Endothelial cell of umbilical vein (primary cell): ENCODE data around the gene TRIM62. TPM values are rescaled to one million over a fixed set of nuclear protein-coding genes. Genes with fewer than 3 reads are reported as not detected.

Source experiments
- BruUV-seq: library from RNA; stranded (reverse); fragments of 400-500 nt; replicated peaks from 2 replicates; lab custom pipeline; 2021; lab: Mats Ljungman, UMichigan
- CTCF ChIA-PET: fragments of 300-600, 350-600 bp; sonication (Branson Sonifier 250); formaldehyde crosslinking; loops from one replicate; lab custom pipeline; 2021; ENCODE audit warnings: antibody characterized with exemption, inconsistent platforms; lab: Charles Lee
- POLR2A ChIA-PET: fragments of 300-600, 350-600 bp; sonication (Branson Sonifier 250); formaldehyde crosslinking; loops from one replicate; lab custom pipeline; 2021; ENCODE audit warnings: antibody characterized with exemption, inconsistent platforms; lab: Charles Lee
- DNase-seq: peaks from one replicate; pipeline ENCODE4 v3.0.0-alpha.2; 2011; ENCODE audit warnings: low read depth, low spot score
- FAIRE-seq: peaks from 2 replicates; lab custom pipeline; 2011; peaks lifted over from hg19 to GRCh38; lab: Jason Lieb, UNC
- H2AFZ ChIP-seq: 2 replicates; pipeline ENCODE4 v1.6.0; 2012; ENCODE audit warnings: low read depth, low read length, control low read depth, inconsistent platforms
- H3K27ac ChIP-seq: 2 replicates; pipeline ENCODE4 v1.5.1; 2011; ENCODE audit warnings: low read depth, mild to moderate bottlenecking, control low read depth, low read length, moderate library complexity; ENCODE audit not compliant: insufficient read depth
- H3K27me3 ChIP-seq, 2 experiments: 2 replicates each; pipeline versions ENCODE4 v1.6.0 to v1.6.1; 2011; ENCODE audit warnings: low read length in 2 of 2, mixed read lengths in 1 of 2; ENCODE audit not compliant: control insufficient read depth in 2 of 2, insufficient read depth in 2 of 2
- H3K36me3 ChIP-seq, 2 experiments: 2 replicates in 1 of 2; 3 replicates in 1 of 2; pipeline ENCODE4 v1.5.1; 2011; ENCODE audit warnings: low read length in 2 of 2, mild to moderate bottlenecking in 1 of 2, moderate library complexity in 1 of 2; ENCODE audit not compliant: control insufficient read depth in 2 of 2, insufficient read depth in 2 of 2; ENCODE audit errors: extremely low read depth in 1 of 2
- H3K4me1 ChIP-seq: 3 replicates; pipeline ENCODE4 v1.5.1; 2011; ENCODE audit warnings: mild to moderate bottlenecking, low read length; ENCODE audit not compliant: control insufficient read depth, insufficient read depth; ENCODE audit errors: extremely low read depth
- H3K4me2 ChIP-seq: 2 replicates; pipeline ENCODE4 v1.6.1; 2011; ENCODE audit warnings: low read length, control low read depth, mixed read lengths; ENCODE audit not compliant: insufficient read depth
- H3K4me3 ChIP-seq, 3 experiments: fragments of 200-600 bp in 1 of 3; sonication (generic), shearing (Covaris generic) in 1 of 3; replicated peaks in 1 of 3; 2 replicates each; pipeline ENCODE4 v1.5.1; 2011 to 2016; ENCODE audit warnings: control low read depth in 3 of 3, low read length in 3 of 3, mild to moderate bottlenecking in 2 of 3, inconsistent platforms in 1 of 3, low read depth in 1 of 3, moderate library complexity in 1 of 3; ENCODE audit not compliant: insufficient read depth in 1 of 3
- H3K79me2 ChIP-seq: 2 replicates; pipeline ENCODE4 v1.6.0; 2012; ENCODE audit warnings: low read length, inconsistent platforms; ENCODE audit not compliant: control insufficient read depth, insufficient read depth
- H3K9ac ChIP-seq: replicated peaks from 2 replicates; pipeline ENCODE3; 2011; ENCODE audit warnings: low read length, control low read depth; ENCODE audit not compliant: insufficient read depth; ENCODE audit errors: extremely low read depth
- H3K9me1 ChIP-seq: replicated peaks from 3 replicates; pipeline ENCODE4 v1.6.0; 2011; ENCODE audit warnings: mild to moderate bottlenecking, low read length; ENCODE audit not compliant: control insufficient read depth, insufficient read depth; ENCODE audit errors: extremely low read depth
- H3K9me3 ChIP-seq: replicated peaks from 2 replicates; pipeline ENCODE4 v1.5.1; 2012; ENCODE audit warnings: low read length, inconsistent platforms; ENCODE audit not compliant: control insufficient read depth, insufficient read depth
- H4K20me1 ChIP-seq: replicated peaks from 2 replicates; pipeline ENCODE3; 2011; ENCODE audit warnings: mild to moderate bottlenecking, low read length; ENCODE audit not compliant: control insufficient read depth, insufficient read depth; ENCODE audit errors: extremely low read depth
- EZH2 ChIP-seq: IDR thresholded peaks from 2 replicates; pipeline ENCODE4 v1.6.1; 2012; ENCODE audit warnings: borderline replicate concordance, low read depth, mild to moderate bottlenecking, moderate library complexity, low read length, inconsistent platforms; ENCODE audit not compliant: severe bottlenecking
- FOS ChIP-seq: IDR thresholded peaks from 2 replicates; pipeline ENCODE4 v1.6.1; 2011; ENCODE audit warnings: mild to moderate bottlenecking, low read length, moderate library complexity, borderline replicate concordance; ENCODE audit not compliant: insufficient read depth
- GATA2 ChIP-seq: IDR thresholded peaks from 2 replicates; pipeline ENCODE4 v1.7.0; 2011; ENCODE audit warnings: low read depth, mild to moderate bottlenecking, moderate library complexity, mixed read lengths, low read length; ENCODE audit not compliant: insufficient read length, insufficient read depth
- JUN ChIP-seq: IDR thresholded peaks from 2 replicates; pipeline ENCODE4 v1.6.1; 2011; ENCODE audit warnings: borderline replicate concordance, low read depth; ENCODE audit not compliant: insufficient read length, insufficient read depth
- MAX ChIP-seq: IDR thresholded peaks from 2 replicates; pipeline ENCODE4 v1.6.1; 2011; ENCODE audit not compliant: insufficient read depth, insufficient read length
- MYC ChIP-seq: IDR thresholded peaks from one replicate; pipeline ENCODE4 v1.6.1; 2011; ENCODE audit warnings: mild to moderate bottlenecking, low read depth, low read length
- POLR2A ChIP-seq: IDR thresholded peaks from 2 replicates; pipeline ENCODE4 v1.6.1; 2012; ENCODE audit warnings: low read depth, mild to moderate bottlenecking, control low read depth, low read length
- POLR2AphosphoS5 ChIP-seq: IDR thresholded peaks from 2 replicates; pipeline ENCODE4 v1.6.1; 2012; ENCODE audit warnings: low read depth, mild to moderate bottlenecking, control low read depth, low read length, moderate library complexity; ENCODE audit not compliant: insufficient read depth
- dilution Hi-C: fragments of 300-500 bp; cut with MboI; formaldehyde crosslinking; loops from one replicate; pipeline ENCODE4 v1.15.0; 2019; ENCODE audit warnings: low sequenced_read_pairs; ENCODE audit not compliant: extremely low pct_ligation_motif_present
- intact Hi-C: fragments of 100-400 bp; cut with micrococcal nuclease; formaldehyde crosslinking; loops from one replicate; pipeline ENCODE4 v1.10.0; 2022
- polyA plus RNA-seq, 4 experiments: library from polyadenylated mRNA; depleted of rRNA in 3 of 4; stranded (reverse) in 3 of 4; unstranded in 1 of 4; fragments of >200 nt; gene quantifications; 2 replicates each; pipeline versions ENCODE4 v1.2.1 to v1.2.3, GENCODE V29; 2011 to 2012; ENCODE audit warnings: missing spikeins in 1 of 4
- total RNA-seq: library from RNA; stranded (reverse); gene quantifications from 2 replicates; pipeline ENCODE4 v1.2.3, GENCODE V29; 2021
- TF ChIP-seq, protein P1 (sequence below), 2 donors: IDR thresholded peaks; 1 replicate in 1 of 2; 2 replicates in 1 of 2; pipeline ENCODE4 v1.5.1; 2011; ENCODE audit warnings: low read length in 2 of 2, mild to moderate bottlenecking in 2 of 2, moderate library complexity in 2 of 2, control low read depth in 1 of 2, inconsistent platforms in 1 of 2, low read depth in 1 of 2; ENCODE audit not compliant: insufficient read depth in 1 of 2; ENCODE audit errors: extremely low read depth in 1 of 2

The TRIM62 gene
- total and polyA plus RNA-seq, 2 donors (not counting 3 experiments of a cell fraction or from before 2014, with no cell fraction given) = 8.3 to 9.3 TPM

DNA sequence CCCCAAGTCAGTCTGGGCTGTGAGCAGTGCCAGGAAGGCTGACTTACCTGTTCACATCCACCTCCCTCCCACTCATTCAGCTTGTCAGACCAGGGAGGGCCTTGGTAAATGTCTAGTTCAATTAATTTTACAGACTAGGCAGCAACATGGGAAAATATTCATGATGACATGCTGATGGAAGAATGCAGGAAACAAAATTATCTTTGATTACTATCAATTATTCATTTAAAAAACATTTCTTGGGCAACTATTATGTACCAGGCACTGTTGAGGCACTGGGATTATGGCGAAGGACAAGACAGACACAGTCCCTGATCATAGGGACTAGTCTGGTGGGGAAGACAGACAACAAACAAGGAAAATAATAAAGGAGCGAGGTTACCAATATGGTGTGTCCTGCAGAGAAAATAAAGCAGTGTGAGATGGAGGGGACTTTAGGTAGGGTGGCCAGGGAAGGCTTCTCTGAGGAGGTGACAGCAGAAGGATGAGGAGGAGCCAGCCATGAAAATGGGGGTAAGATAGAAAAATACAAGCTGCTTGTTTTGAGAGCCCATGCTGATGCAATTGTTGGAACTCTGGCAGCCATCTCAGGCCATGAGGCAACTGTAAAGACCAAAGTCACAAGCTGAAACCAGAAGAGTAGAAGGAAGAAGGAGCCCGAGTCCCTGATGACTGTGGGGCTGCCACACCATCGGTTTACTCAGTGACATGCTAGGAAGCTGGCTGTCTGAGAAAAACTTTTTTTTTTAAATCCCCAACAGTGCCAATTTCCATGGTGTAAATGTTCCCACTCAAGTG lies 14.0 kb downstream of the TRIM62 start:
- Histone ChIP-seq H3K4me1 (peaks cover 13% of the 10 kb centered on the region), H3K9me3 (no peaks in the 10 kb centered on the region), H3K9ac (no peak overlapping the region), H3K79me2 (no peaks in the 10 kb centered on the region), H3K36me3 (no peaks in the 10 kb centered on the region), H3K27me3 (no peaks in the 10 kb centered on the region), H2AFZ (no peak overlapping the region), H3K27ac (no peak overlapping the region), H3K4me2 (no peak overlapping the region), H3K9me1 (no peaks in the 10 kb centered on the region), H3K4me3 (no peak overlapping the region), H4K20me1 (no peaks in the 10 kb centered on the region)
- BruUV-seq = no TSS peak
- DNase-seq (no peak), FAIRE-seq (no peak)
- intact Hi-C loops = no loop called here
- ChIA-PET POLR2A (no interaction called here), CTCF (interaction anchor here (0.9 to 1.3 kb wide), 2 partner anchors 20 to 30 kb away, joined by 3 to 6 read pairs; no protein-coding TSS in a partner anchor)
- dilution Hi-C loops = no loop called here
- TF ChIP-seq, protein P1, sequence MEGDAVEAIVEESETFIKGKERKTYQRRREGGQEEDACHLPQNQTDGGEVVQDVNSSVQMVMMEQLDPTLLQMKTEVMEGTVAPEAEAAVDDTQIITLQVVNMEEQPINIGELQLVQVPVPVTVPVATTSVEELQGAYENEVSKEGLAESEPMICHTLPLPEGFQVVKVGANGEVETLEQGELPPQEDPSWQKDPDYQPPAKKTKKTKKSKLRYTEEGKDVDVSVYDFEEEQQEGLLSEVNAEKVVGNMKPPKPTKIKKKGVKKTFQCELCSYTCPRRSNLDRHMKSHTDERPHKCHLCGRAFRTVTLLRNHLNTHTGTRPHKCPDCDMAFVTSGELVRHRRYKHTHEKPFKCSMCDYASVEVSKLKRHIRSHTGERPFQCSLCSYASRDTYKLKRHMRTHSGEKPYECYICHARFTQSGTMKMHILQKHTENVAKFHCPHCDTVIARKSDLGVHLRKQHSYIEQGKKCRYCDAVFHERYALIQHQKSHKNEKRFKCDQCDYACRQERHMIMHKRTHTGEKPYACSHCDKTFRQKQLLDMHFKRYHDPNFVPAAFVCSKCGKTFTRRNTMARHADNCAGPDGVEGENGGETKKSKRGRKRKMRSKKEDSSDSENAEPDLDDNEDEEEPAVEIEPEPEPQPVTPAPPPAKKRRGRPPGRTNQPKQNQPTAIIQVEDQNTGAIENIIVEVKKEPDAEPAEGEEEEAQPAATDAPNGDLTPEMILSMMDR (IDR thresholded peaks at IDR 0.05; ENCODE audit: extremely low read depth in 1 of 2, insufficient read depth in 1 of 2, low read depth in 1 of 2, low read length in 2 of 2) = no peak
- TF ChIP-seq MAX = no peak

GRCh38 chr1:33165809-33166208 lies 16.0 kb downstream of the TRIM62 start:
- H3K79me2 ChIP-seq = no peaks in the 10 kb centered on the region
- H3K4me2 ChIP-seq = no peak overlapping the region
- no peaks in the 10 kb centered on the region for H3K36me3 ChIP-seq
- intact Hi-C loops = no loop called here
- dilution Hi-C loops = no loop called here
- no peak overlapping the region for H3K27ac ChIP-seq
- no TSS peak for BruUV-seq
- ChIA-PET CTCF (interaction anchor here (1.2 to 1.3 kb wide), 2 partner anchors 16 to 28 kb away, joined by 3 read pairs; partner anchors contain the start of gene TRIM62), POLR2A (no interaction called here)
- no peak overlapping the region for H2AFZ ChIP-seq
- no peak for DNase-seq
- H3K9me3 ChIP-seq = no peaks in the 10 kb centered on the region
- TF ChIP-seq, protein P1 (IDR thresholded peaks at IDR 0.05; ENCODE audit: extremely low read depth in 1 of 2, insufficient read depth in 1 of 2, low read depth in 1 of 2, low read length in 2 of 2) = no peak
- TF ChIP-seq MYC (no peak), FOS (no peak), MAX (no peak), EZH2 (no peak), POLR2AphosphoS5 (no peak), JUN (no peak), POLR2A (no peak), GATA2 (no peak)
- H4K20me1 ChIP-seq = no peaks in the 10 kb centered on the region
- no peak for FAIRE-seq
- H3K9me1 ChIP-seq = no peaks in the 10 kb centered on the region
- no peak overlapping the region for H3K4me3 ChIP-seq
- no peaks in the 10 kb centered on the region for H3K27me3 ChIP-seq
- H3K4me1 ChIP-seq = peaks cover 22% of the 10 kb centered on the region
- H3K9ac ChIP-seq = no peak overlapping the region
